Astrocyte (in vitro differentiated cells and primary cell): ENCODE results near the gene KDM5B.

Experiments
- CTCF ChIP-seq: IDR thresholded peaks from 2 replicates; pipeline ENCODE4 v1.5.1; 2011; ENCODE audit warnings: low read depth, mild to moderate bottlenecking, inconsistent platforms, low read length, moderate library complexity; ENCODE audit not compliant: insufficient read depth
- EZH2 ChIP-seq: IDR thresholded peaks from 2 replicates; pipeline ENCODE4 v1.6.1; 2012; ENCODE audit warnings: mild to moderate bottlenecking, low read length, inconsistent platforms; ENCODE audit not compliant: insufficient read depth

GRCh38 chr1:202691816-202692215, 116.4 kb downstream of the KDM5B start:
- no peak for TF ChIP-seq EZH2
- no peak for TF ChIP-seq CTCF
